Prostate gland (tissue), 2 donors: ENCODE data around the gene STXBP3. TPM values are rescaled to one million over a fixed set of nuclear protein-coding genes. Genes with fewer than 3 reads are reported as not detected.
"Not testable (repeated sequence)": the region's sequence is repeated elsewhere in the genome, so short reads cannot be mapped to it uniquely, and the experiment has no call there.

Experiments
- DNase-seq: peaks from one replicate; pipeline ENCODE4 v3.0.0-alpha.2; 2019; ENCODE audit warnings: low spot score
- H3K27ac ChIP-seq, 2 donors: fragments of 200-600 bp; sonication (generic); 2 replicates each; pipeline ENCODE4 v1.5.1; 2017 to 2019
- H3K27me3 ChIP-seq: fragments of 200-600 bp; sonication (generic); replicated peaks from 2 replicates; pipeline ENCODE4 v1.5.1; 2019; ENCODE audit not compliant: insufficient read depth
- H3K36me3 ChIP-seq, 2 donors: fragments of 200-600 bp; sonication (generic); 1 replicate in 1 of 2; 2 replicates in 1 of 2; pipeline versions ENCODE4 v1.5.1 to v1.8.1; 2017 to 2019
- H3K4me1 ChIP-seq: fragments of 200-600 bp; sonication (generic); replicated peaks from 2 replicates; pipeline ENCODE4 v1.5.1; 2019
- H3K4me3 ChIP-seq, 2 donors: fragments of 200-600 bp; sonication (generic); 2 replicates each; pipeline ENCODE4 v1.5.1; 2017 to 2019
- H3K9me3 ChIP-seq: fragments of 200-600 bp; sonication (generic); 2 replicates; pipeline ENCODE4 v1.5.1; 2017
- CTCF ChIP-seq, 4 experiments: fragments of 200-600 bp in 2 of 4; fragments of 450-650 bp in 2 of 4; sonication (generic) in 2 of 4; IDR thresholded peaks; 1 replicate in 3 of 4; 2 replicates in 1 of 4; pipeline ENCODE4 v1.5.1; 2016 to 2019; ENCODE audit warnings: antibody characterized with exemption in 4 of 4, mild to moderate bottlenecking in 2 of 4, moderate library complexity in 2 of 4
- POLR2A ChIP-seq: fragments of 450-650 bp; IDR thresholded peaks from one replicate; pipeline ENCODE4 v1.6.1; 2016; ENCODE audit warnings: antibody characterized with exemption, mild to moderate bottlenecking
- POLR2AphosphoS5 ChIP-seq: sonication (generic); formaldehyde crosslinking; IDR thresholded peaks from one replicate; pipeline ENCODE4 v1.6.1; 2017; ENCODE audit warnings: antibody characterized with exemption
- WGBS: methylation state at CpG from one replicate; pipeline ENCODE4 v1.1.5; 2018; 5-methylcytosine and 5-hydroxymethylcytosine counted together
- intact Hi-C: fragments of 100-400 bp; cut with DNase I; formaldehyde crosslinking; loops from one replicate; pipeline ENCODE4 v1.14.2; 2022
- total RNA-seq, 2 donors: library from RNA; depleted of rRNA; stranded (reverse); fragments of >200 nt; gene quantifications; one replicate each; pipeline ENCODE4 v1.1.0, GENCODE V29; 2016

STXBP3 gene
- total RNA-seq, 2 donors from 2014 or later: 41.1 to 55.4 TPM

GRCh38 chr1:108777839-108778238 is 31.4 kb downstream of the STXBP3 start:
- DNase-seq: no peak
- no peaks in the 10 kb centered on the region for H3K4me1 ChIP-seq
- H3K36me3 ChIP-seq: peaks cover 0 to 6% of the 10 kb centered on the region in 2 donors

GRCh38 chr1:108779455-108779854 is 33.0 kb downstream of the STXBP3 start:
- H3K27ac ChIP-seq: no peak overlapping the region
- no peak for TF ChIP-seq POLR2AphosphoS5
- TF ChIP-seq POLR2A: no peak
- no peak for TF ChIP-seq CTCF (IDR thresholded peaks at IDR 0.05)
- intact Hi-C loops: no loop called here
- H3K4me3 ChIP-seq: no peak overlapping the region
- H3K9me3 ChIP-seq: no peaks in the 10 kb centered on the region
- peaks cover 0 to 2% of the 10 kb centered on the region in 2 donors for H3K36me3 ChIP-seq
- H3K27me3 ChIP-seq: no peaks in the 10 kb centered on the region
- no peak for DNase-seq
- no peaks in the 10 kb centered on the region for H3K4me1 ChIP-seq

More at GRCh38 chr1:108777839-108778238, 31.4 kb downstream of the STXBP3 start:
- H3K27ac ChIP-seq: no peak overlapping the region
- H3K27me3 ChIP-seq: no peaks in the 10 kb centered on the region
- intact Hi-C loops: no loop called here
- no peak overlapping the region for H3K4me3 ChIP-seq
- no peaks in the 10 kb centered on the region for H3K9me3 ChIP-seq
- TF ChIP-seq CTCF (IDR thresholded peaks at IDR 0.05) (no peak), POLR2A (no peak), POLR2AphosphoS5 (no peak)

GRCh38 chr1:108780937-108781574 is 34.6 kb downstream of the STXBP3 start:
- no peak for DNase-seq
- TF ChIP-seq POLR2A (no peak), CTCF (IDR thresholded peaks at IDR 0.05) (no peak), POLR2AphosphoS5 (no peak)
- Histone ChIP-seq H3K4me1 (no peaks in the 10 kb centered on the region), H3K27me3 (no peaks in the 10 kb centered on the region), H3K36me3 (peaks cover 0 to 2% of the 10 kb centered on the region in 2 donors), H3K4me3 (no peak overlapping the region), H3K27ac (no peak overlapping the region), H3K9me3 (no peaks in the 10 kb centered on the region)
- intact Hi-C loops: no loop called here
- WGBS: 75% methylated on average over 3 of the region's 3 CpGs

GRCh38 chr1:108781575-108781944 is 35.1 kb downstream of the STXBP3 start:
- H3K4me3 ChIP-seq, DNase-seq, H3K27me3 ChIP-seq, H3K36me3 ChIP-seq, intact Hi-C loops, H3K4me1 ChIP-seq, H3K27ac ChIP-seq, H3K9me3 ChIP-seq: not testable (repeated sequence)
- WGBS: 96% methylated on average over 1 of the region's 1 CpG

- Histone ChIP-seq H3K27ac (no peak overlapping the region), H3K36me3 (peaks cover 0 to 2% of the 10 kb centered on the region in 2 donors), H3K4me3 (no peak overlapping the region), H3K27me3 (no peaks in the 10 kb centered on the region), H3K9me3 (no peaks in the 10 kb centered on the region), H3K4me1 (no peaks in the 10 kb centered on the region)
- intact Hi-C loops: no loop called here
- 89% methylated on average over 6 of the region's 6 CpGs for WGBS
- TF ChIP-seq POLR2A (no peak), POLR2AphosphoS5 (no peak), CTCF (IDR thresholded peaks at IDR 0.05) (no peak)
- no peak for DNase-seq
Measured at GRCh38 chr1:108785264-108785663, 38.8 kb downstream of the STXBP3 start.
